GM19438 (cell line): ENCODE measurements around the gene PAPPA2.
"Not testable (repeated sequence)": the region's sequence is repeated elsewhere in the genome, so short reads cannot be mapped to it uniquely, and the experiment has no call there.

Experiments used
- ATAC-seq: cut with Tn5 transposase; IDR thresholded peaks from one replicate; pipeline ENCODE4 v1.9.1; 2021; ENCODE audit warnings: low read depth; ENCODE audit not compliant: unreplicated experiment

Gene PAPPA2

GRCh38 chr1:176742322-176742721, 279.3 kb downstream of the PAPPA2 start:
- ATAC-seq: no peak

GRCh38 chr1:176744142-176744541, 281.2 kb downstream of the PAPPA2 start:
- ATAC-seq: no peak

DNA sequence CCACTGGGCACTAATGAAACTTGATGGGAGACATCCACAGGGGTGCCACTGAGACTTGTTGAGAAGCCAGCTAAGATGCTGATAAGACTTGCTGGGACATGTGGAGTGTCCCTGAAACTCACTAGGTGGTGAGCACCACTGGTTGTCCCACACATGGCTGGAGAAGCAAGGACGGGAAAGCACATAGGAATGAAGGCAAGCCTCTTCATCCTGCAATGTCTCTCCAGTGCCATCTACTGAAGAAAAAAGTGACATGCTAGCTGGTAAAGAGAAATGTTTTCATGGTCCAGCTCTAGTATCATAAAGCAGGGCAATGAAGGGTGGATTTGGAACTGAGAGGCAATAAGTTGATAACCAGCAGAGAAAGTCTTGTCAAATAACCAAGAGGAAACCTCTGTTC, 283.0 kb downstream of the PAPPA2 start:
- no peak for ATAC-seq

DNA sequence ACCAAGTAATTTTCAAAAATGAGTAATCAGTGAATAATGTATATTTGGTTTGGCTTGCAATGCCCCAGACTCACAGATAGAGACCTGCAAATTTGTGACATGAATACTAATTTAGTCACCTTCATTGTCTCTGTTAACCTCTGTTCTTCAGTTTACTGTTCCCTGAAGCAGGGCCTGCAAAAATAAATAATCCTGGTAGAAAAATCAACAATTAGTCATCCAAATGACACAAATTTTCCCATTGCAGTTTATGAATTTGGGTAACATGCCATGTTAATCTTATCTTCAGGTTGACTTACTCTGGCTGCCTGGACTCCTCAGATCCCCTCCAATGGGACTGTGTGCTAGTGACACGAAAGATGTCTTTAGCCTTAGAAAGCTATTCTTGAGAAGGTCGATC, 289.5 kb downstream of the PAPPA2 start:
- no peak for ATAC-seq

DNA sequence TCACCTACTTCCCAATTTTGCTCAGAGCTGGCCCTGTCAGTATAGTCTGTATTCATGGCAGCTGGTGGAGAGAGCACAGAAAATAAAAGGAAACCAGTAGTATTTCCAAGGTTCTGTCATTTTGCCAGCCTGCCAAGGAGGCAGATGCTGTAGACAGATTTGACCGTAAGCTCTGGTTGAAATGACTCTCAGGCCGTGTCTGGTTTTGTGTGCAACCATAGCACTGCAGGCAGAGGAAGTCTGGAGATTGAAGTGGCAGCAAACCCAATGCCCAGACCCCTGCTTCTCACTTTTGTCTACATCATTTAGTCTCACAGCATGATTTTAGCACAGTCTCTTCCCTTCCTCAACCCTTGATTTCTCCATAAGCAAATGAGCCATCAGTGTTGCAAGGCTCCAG, 291.7 kb downstream of the PAPPA2 start:
- no peak for ATAC-seq

GRCh38 chr1:176756817-176757216, 293.8 kb downstream of the PAPPA2 start:
- ATAC-seq: not testable (repeated sequence)

DNA sequence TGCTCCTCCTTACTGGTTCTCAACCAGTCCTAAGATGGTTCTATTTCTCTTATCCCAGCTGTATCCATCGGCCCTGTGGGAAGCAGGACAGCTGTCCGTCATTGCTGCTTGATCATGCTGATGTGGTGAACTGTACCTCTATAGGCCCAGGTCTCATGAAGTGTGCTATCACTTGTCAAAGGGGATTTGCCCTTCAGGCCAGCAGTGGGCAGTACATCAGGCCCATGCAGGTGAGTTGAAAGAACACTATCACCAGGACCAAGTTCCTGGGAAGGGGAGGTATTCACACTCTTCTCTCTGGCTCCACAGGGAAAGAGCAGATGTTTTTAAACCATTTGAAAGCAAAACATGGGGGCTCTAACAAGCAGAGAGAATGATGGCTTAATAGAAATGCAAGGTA, 302.6 kb downstream of the PAPPA2 start:
- ATAC-seq: no peak

- ATAC-seq: no peak
Observed at GRCh38 chr1:176766779-176767178, 303.8 kb downstream of the PAPPA2 start.

GRCh38 chr1:176767714-176768136, 304.8 kb downstream of the PAPPA2 start:
- ATAC-seq: no peak

DNA sequence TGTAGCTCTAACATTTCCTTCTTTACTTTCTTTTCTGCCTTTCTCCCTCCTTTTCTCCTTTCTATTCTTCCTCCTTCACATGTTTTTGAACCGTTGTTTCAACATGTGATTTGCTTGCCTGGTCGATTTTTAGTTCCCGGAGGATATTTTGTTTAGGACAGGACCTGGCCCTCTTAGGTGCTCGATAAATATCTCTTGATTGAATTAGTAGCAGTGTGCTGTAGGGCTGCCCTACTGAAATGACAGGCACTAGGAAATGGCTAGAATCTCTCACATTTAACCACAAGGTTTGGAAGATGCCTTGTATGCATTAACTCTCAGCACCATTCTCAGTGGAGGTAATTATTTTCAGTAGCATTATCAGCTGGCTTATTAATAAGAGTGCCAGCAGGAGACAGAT, 305.6 kb downstream of the PAPPA2 start:
- ATAC-seq: no peak

GRCh38 chr1:176770066-176770465, 307.1 kb downstream of the PAPPA2 start:
- no peak for ATAC-seq

DNA sequence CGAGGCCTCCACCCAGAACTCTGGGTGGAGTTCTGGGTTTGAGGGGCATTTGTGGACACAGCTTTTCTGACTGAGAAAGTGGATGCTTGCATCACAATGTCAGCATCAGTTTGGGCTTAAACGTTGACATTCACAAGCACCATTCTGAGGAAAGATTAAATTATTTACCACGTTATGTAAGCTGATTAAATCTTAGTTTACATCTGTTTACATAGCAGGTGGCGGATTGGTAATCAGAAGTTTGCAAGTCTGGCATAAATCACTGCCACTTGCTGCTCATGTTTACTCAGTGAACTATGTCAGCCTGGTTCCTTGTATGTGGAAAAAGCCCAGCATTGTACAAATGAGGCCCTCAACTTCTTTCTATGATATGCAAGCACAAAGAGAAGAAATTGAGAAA, 310.1 kb downstream of the PAPPA2 start:
- no peak for ATAC-seq

GRCh38 chr1:176774224-176774623, 311.2 kb downstream of the PAPPA2 start:
- ATAC-seq: no peak

- no peak for ATAC-seq
Observed at GRCh38 chr1:176775378-176775777, 312.4 kb downstream of the PAPPA2 start.

GRCh38 chr1:176775996-176776395, 313.0 kb downstream of the PAPPA2 start:
- ATAC-seq: no peak

- no peak for ATAC-seq
Observed at GRCh38 chr1:176778056-176778455, 315.1 kb downstream of the PAPPA2 start.

DNA sequence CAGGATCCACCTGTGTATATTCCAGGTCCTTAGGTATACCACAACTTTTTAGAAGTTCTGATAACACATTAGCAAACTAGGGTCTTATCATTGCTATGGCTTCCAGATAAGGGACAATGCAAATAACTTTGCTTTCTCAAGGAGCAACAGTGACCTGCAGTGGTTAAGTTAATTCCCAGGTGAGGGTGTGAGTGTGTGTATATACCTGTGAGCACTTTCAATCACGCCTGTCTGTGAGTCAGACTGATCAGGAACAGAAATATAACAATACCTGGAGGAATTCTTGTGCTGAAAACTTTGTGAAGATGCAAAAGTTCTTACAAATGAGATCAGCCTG, 317.0 kb downstream of the PAPPA2 start:
- no peak for ATAC-seq

DNA sequence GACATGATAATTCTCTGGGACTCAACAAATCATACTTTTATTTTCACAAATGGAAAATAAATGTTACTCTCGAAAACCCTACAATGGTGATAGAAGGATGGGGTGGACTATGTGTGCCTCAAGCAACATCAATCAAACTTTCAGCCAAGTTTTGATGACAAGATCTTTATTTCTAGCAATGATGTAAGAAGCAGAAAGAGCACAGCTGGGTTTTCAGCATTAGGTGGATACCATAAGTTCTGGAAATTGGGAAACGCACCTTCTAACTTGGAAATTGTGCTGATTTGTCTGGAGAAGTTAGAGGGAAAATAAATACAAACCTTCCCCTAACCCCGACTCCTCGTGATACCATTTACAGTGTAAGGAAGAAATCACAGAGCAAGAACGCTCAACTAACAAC, 320.3 kb downstream of the PAPPA2 start:
- no peak for ATAC-seq

GRCh38 chr1:176785056-176785455, 322.1 kb downstream of the PAPPA2 start:
- ATAC-seq: no peak

- no peak for ATAC-seq
Observed at GRCh38 chr1:176785791-176786190, 322.8 kb downstream of the PAPPA2 start.

- no peak for ATAC-seq
Observed at GRCh38 chr1:176786274-176786673, 323.3 kb downstream of the PAPPA2 start.

DNA sequence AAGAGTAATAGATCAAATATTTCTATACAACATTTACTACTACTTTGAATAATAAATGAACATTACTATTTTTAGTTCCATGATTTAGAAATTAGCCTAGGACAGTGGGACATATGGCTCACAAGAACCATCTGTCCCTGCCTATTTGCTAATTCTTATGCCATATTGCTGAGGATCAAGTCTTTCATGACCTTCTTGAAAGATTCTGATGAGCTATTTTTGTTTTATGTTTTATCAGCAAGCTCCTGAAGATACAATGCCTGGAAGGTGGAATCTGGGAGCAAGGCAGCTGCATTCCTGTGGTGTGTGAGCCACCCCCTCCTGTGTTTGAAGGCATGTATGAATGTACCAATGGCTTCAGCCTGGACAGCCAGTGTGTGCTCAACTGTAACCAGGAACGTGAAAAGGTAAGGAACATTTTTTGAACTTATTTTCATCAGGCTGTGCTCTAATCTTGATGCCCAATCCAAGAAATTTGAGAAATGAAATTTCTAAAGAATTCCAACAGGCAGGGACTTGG, 326.7 kb downstream of the PAPPA2 start:
- ATAC-seq: no peak

GRCh38 chr1:176790786-176791185, 327.8 kb downstream of the PAPPA2 start:
- no peak for ATAC-seq
